ENCODE data around the gene DLG1.
A peak's percentile ranks its signal among the peaks of the same experiment; 100 is the strongest.
"Not testable (repeated sequence)": the region's sequence is repeated elsewhere in the genome, so short reads cannot be mapped to it uniquely, and the experiment has no call there.

Gene DLG1

GRCh38 chr3:197295871-197296270 is 2.5 kb downstream of the DLG1 start:
- H3K27me3 ChIP-seq (ENCODE audit: insufficient read depth, low read length): no peaks in the 10 kb centered on the region
- H3K4me3 ChIP-seq (ENCODE audit: low read length): peak overlapping the region; percentile 100
- peaks cover 2% of the 10 kb centered on the region for H3K9me3 ChIP-seq (ENCODE audit: low read length)
- H3K4me1 ChIP-seq (ENCODE audit: insufficient read depth, low read length): peaks cover 21% of the 10 kb centered on the region
- no peak overlapping the region for H2AFZ ChIP-seq (ENCODE audit: low read depth, low read length)
- peaks cover 51% of the 10 kb centered on the region for H3K36me3 ChIP-seq (ENCODE audit: insufficient read depth, low read length)

DNA sequence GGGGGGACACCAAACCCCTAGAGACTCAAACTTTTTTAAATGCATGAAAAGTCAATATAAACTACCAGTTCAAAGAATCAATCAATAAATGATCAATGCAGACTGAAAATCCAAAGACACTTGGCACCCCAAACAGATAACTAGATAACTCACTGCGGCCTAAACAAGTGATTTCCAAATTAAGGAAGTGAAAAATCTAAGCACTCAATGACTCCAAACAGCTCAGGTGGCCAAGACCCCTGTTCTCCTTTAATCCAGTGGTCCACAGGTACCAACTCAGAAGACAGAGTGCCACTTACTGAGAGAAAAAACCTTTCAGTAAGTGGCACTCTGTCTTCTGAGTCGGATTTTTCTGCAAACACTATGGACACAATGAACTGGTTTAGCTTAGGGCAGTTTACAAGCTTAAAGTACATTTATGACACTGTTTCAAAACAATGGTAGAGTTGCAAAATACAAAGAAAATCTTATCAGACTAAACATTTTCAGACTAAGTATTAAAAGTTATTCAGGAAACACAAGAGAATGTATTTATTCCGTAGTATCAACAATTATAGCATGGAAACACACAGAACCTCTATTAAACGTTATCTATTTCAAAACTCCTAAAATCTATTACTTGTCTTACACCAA is 4.7 kb downstream of the DLG1 start:
- Histone ChIP-seq H3K9me3 (ENCODE audit: low read length) (peaks cover 2% of the 10 kb centered on the region), H3K4me3 (ENCODE audit: low read length) (no peak overlapping the region), H2AFZ (ENCODE audit: low read depth, low read length) (no peak overlapping the region), H3K27me3 (ENCODE audit: insufficient read depth, low read length) (no peaks in the 10 kb centered on the region), H3K4me1 (ENCODE audit: insufficient read depth, low read length) (peaks cover 12% of the 10 kb centered on the region), H3K36me3 (ENCODE audit: insufficient read depth, low read length) (peaks cover 68% of the 10 kb centered on the region)

- H3K36me3 ChIP-seq (ENCODE audit: insufficient read depth, low read length): peaks cover 70% of the 10 kb centered on the region
- no peak overlapping the region for H3K4me3 ChIP-seq (ENCODE audit: low read length)
- H2AFZ ChIP-seq (ENCODE audit: low read depth, low read length): no peak overlapping the region
- peaks cover 10% of the 10 kb centered on the region for H3K4me1 ChIP-seq (ENCODE audit: insufficient read depth, low read length)
- H3K27me3 ChIP-seq (ENCODE audit: insufficient read depth, low read length): no peaks in the 10 kb centered on the region
- peaks cover 2% of the 10 kb centered on the region for H3K9me3 ChIP-seq (ENCODE audit: low read length)
Measured at GRCh38 chr3:197292648-197293047, 5.8 kb downstream of the DLG1 start.

DNA sequence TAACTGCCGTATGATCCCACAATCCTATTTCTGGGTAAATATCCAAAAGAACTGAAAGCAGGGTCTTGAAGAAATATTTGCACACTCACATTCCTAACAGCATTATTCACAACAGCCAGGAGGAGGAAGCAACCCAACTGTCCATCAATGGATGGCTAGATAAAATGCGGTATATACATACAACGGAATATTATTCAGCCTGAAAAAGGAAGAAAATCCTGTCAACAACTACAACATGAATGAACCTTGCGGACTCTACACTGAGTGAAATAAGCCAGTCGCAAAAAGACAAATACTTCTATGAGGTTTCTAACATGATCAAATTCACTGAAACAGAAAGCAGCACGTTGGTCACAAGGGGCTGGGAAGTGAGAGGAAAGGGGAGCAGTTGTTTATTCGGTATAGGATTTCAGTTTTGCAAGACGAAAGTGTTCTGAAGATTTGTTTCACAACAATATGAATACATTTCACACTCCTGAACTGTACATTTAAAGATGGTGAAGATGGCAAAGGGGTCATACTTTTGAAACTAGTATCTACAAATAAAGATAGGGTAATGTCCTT is 6.2 kb downstream of the DLG1 start:
- Histone ChIP-seq H3K27me3 (ENCODE audit: insufficient read depth, low read length) (no peaks in the 10 kb centered on the region), H3K36me3 (ENCODE audit: insufficient read depth, low read length) (peaks cover 75% of the 10 kb centered on the region), H3K4me1 (ENCODE audit: insufficient read depth, low read length) (peaks cover 10% of the 10 kb centered on the region), H3K9me3 (ENCODE audit: low read length) (peaks cover 2% of the 10 kb centered on the region), H3K4me3 (ENCODE audit: low read length) (no peak overlapping the region), H2AFZ (ENCODE audit: low read depth, low read length) (no peak overlapping the region)

DNA sequence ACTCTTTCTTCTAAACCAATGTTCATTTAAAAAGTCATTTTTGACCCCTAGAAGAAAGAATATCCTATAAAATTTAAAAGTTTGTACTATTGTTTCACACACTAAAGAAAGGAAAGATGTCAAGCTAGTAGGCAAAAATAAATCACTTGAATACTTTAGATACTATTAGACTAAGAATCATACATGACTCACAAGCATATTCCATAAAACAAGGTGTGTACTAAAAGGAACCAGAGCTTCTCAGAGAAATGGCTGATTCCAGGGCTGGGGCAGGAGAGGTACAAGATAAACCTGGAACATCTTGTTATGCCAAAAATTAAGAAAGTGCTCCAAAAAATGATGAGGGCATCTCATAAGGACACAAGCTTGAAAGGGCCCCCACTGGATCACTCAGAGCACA is 8.7 kb downstream of the DLG1 start:
- Histone ChIP-seq H3K36me3 (ENCODE audit: insufficient read depth, low read length) (peaks cover 79% of the 10 kb centered on the region), H3K27me3 (ENCODE audit: insufficient read depth, low read length) (no peaks in the 10 kb centered on the region), H2AFZ (ENCODE audit: low read depth, low read length) (no peak overlapping the region)

GRCh38 chr3:197286678-197287077 is 11.7 kb downstream of the DLG1 start:
- Histone ChIP-seq H3K36me3 (ENCODE audit: insufficient read depth, low read length) (peaks cover 72% of the 10 kb centered on the region), H3K4me1 (ENCODE audit: insufficient read depth, low read length) (no peaks in the 10 kb centered on the region), H3K27me3 (ENCODE audit: insufficient read depth, low read length) (no peaks in the 10 kb centered on the region), H3K4me3 (ENCODE audit: low read length) (no peak overlapping the region), H2AFZ (ENCODE audit: low read depth, low read length) (no peak overlapping the region), H3K9me3 (ENCODE audit: low read length) (peaks cover 14% of the 10 kb centered on the region)

More for the DNA sequence above, 8.7 kb downstream of the DLG1 start:
- Histone ChIP-seq H3K4me1 (ENCODE audit: insufficient read depth, low read length) (no peaks in the 10 kb centered on the region), H3K4me3 (ENCODE audit: low read length) (no peak overlapping the region), H3K9me3 (ENCODE audit: low read length) (peaks cover 14% of the 10 kb centered on the region)

GRCh38 chr3:197285557-197285956 is 12.9 kb downstream of the DLG1 start:
- Histone ChIP-seq H3K36me3 (ENCODE audit: insufficient read depth, low read length) (peaks cover 75% of the 10 kb centered on the region), H2AFZ (ENCODE audit: low read depth, low read length) (no peak overlapping the region), H3K27me3 (ENCODE audit: insufficient read depth, low read length) (no peaks in the 10 kb centered on the region), H3K4me1 (ENCODE audit: insufficient read depth, low read length) (no peaks in the 10 kb centered on the region), H3K9me3 (ENCODE audit: low read length) (peaks cover 20% of the 10 kb centered on the region), H3K4me3 (ENCODE audit: low read length) (no peak overlapping the region)

DNA sequence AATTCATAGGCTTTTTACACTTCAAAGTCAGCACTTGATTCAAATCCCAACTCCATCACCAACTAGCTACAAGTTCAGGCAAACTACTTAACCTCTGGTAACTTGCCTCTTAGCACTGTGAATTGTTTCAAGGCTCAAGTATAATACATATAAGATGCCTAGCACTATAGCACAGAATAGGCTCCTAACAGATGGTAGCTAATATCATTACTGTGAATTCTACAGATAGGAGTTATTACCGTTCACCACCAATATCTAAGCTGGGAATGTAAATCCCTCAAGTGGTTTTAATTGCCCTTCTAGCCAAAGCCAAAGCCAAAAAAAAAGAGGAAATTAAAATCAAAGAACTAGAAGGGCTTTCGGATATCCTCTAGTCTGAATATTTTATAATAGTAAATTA is 15.4 kb downstream of the DLG1 start:
- Histone ChIP-seq H3K27me3 (ENCODE audit: insufficient read depth, low read length) (no peaks in the 10 kb centered on the region), H3K4me3 (ENCODE audit: low read length) (no peak overlapping the region), H3K36me3 (ENCODE audit: insufficient read depth, low read length) (peaks cover 70% of the 10 kb centered on the region), H3K9me3 (ENCODE audit: low read length) (peaks cover 20% of the 10 kb centered on the region), H2AFZ (ENCODE audit: low read depth, low read length) (no peak overlapping the region), H3K4me1 (ENCODE audit: insufficient read depth, low read length) (no peaks in the 10 kb centered on the region)

DNA sequence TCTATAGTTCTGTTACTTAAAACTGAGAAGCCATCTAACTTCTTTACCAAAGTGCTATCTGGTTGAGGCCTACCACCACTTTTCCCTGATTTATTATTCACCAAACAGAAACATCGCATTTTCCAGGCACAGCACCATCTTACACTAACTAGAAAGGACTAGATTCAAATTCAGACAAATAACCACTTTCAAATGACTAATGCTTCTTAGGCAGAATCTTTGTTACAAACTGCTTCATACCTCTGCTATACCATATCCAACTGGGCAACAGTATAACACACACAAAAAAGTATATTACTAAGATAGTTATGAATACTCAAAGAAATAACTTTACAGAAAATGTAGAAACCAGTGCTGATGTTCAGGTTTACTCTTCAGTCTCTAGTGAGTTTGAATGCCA is 16.6 kb downstream of the DLG1 start:
- Histone ChIP-seq H3K4me1 (ENCODE audit: insufficient read depth, low read length) (no peaks in the 10 kb centered on the region), H3K9me3 (ENCODE audit: low read length) (peaks cover 18% of the 10 kb centered on the region), H3K27me3 (ENCODE audit: insufficient read depth, low read length) (no peaks in the 10 kb centered on the region), H3K36me3 (ENCODE audit: insufficient read depth, low read length) (peaks cover 71% of the 10 kb centered on the region), H3K4me3 (ENCODE audit: low read length) (no peak overlapping the region), H2AFZ (ENCODE audit: low read depth, low read length) (no peak overlapping the region)

GRCh38 chr3:197280156-197280555 is 18.3 kb downstream of the DLG1 start:
- Histone ChIP-seq H3K4me3 (ENCODE audit: low read length) (no peak overlapping the region), H3K27me3 (ENCODE audit: insufficient read depth, low read length) (no peaks in the 10 kb centered on the region), H3K36me3 (ENCODE audit: insufficient read depth, low read length) (peaks cover 68% of the 10 kb centered on the region), H3K9me3 (ENCODE audit: low read length) (peaks cover 8% of the 10 kb centered on the region), H3K4me1 (ENCODE audit: insufficient read depth, low read length) (no peaks in the 10 kb centered on the region), H2AFZ (ENCODE audit: low read depth, low read length) (no peak overlapping the region)

DNA sequence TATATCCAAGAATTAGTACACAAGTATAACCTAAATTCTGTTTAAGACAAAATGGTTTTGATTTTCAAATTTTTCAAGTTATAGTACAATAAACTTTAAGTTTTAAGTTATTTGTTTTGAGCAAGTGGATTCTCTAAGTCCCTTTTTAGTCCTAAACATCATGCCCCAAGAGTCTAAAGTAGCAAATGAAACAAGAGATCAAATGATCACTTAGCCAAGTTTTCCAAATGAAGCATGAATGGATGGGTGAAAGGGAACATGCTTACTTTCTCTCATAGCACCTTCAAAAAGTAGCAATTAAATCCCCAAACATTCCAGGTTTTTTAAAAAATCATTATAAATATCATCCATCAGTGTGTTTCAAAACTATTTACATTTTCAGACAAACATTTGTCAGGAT is 19.5 kb downstream of the DLG1 start:
- no peaks in the 10 kb centered on the region for H3K27me3 ChIP-seq (ENCODE audit: insufficient read depth, low read length)
- H3K4me3 ChIP-seq (ENCODE audit: low read length): no peak overlapping the region
- H3K9me3 ChIP-seq (ENCODE audit: low read length): peaks cover 8% of the 10 kb centered on the region
- H3K4me1 ChIP-seq (ENCODE audit: insufficient read depth, low read length): no peaks in the 10 kb centered on the region
- no peak overlapping the region for H2AFZ ChIP-seq (ENCODE audit: low read depth, low read length)
- H3K36me3 ChIP-seq (ENCODE audit: insufficient read depth, low read length): peaks cover 63% of the 10 kb centered on the region

DNA sequence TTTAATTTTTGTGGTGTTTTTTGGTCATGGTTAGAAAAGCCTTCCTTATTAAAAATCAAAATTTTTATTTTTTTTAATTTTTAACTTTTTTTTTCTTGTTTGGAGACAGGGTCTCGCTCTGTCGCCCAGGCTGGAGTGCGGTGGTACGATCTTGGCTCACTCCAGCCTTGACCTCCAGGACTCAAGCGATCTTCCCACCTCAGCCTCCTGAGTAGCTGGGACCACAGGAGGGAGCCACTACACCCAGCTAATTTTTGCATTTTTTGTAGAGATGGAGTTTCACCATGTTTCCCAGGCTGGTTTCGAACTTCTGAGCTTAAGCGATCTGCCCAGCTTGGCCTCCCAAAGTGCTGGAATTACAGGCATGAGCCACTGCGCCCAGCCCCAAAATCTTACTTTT is 21.6 kb downstream of the DLG1 start:
- not testable (repeated sequence) for H2AFZ ChIP-seq (ENCODE audit: low read depth, low read length); H3K4me3 ChIP-seq (ENCODE audit: low read length); H3K9me3 ChIP-seq (ENCODE audit: low read length); H3K4me1 ChIP-seq (ENCODE audit: insufficient read depth, low read length); H3K27me3 ChIP-seq (ENCODE audit: insufficient read depth, low read length)
- peaks cover 48% of the 10 kb centered on the region for H3K36me3 ChIP-seq (ENCODE audit: insufficient read depth, low read length)

DNA sequence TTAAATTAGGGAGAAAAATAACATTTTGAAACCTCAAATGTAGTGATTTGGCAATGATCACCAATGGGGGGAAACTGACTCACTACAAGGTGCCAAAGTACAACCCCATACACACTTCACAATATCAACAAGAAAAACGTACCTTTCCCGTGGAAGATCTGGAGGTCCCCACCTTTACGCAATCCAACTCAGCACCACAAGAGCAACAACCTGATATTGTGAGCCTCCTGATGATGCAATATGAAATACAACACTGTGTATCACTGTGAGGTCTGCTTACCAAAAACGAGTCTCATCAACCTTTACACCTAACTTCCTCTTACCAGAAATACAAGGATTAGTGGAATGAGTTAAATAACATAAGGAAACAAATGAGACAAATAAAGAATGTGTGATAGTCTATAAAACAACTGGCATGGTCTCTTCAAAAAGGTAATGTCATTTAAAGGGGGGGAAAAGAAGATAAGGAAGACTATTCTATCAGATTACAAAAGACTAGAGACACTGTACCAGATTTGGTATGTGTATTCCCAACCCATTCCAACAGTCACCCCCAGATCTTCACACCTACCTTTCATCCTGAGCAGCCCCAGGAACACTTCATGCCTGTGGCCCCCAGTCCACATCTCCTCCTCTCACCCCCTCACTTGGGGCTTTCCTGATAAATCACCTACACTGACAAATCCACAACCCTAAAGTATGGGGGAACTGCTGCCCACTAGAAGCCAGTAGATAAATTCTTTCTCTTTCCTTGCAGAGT is 27.7 kb downstream of the DLG1 start:
- Histone ChIP-seq H3K27me3 (ENCODE audit: insufficient read depth, low read length) (no peaks in the 10 kb centered on the region), H3K4me1 (ENCODE audit: insufficient read depth, low read length) (no peaks in the 10 kb centered on the region), H3K4me3 (ENCODE audit: low read length) (no peak overlapping the region), H3K9me3 (ENCODE audit: low read length) (peaks cover 5% of the 10 kb centered on the region), H3K36me3 (ENCODE audit: insufficient read depth, low read length) (peaks cover 14% of the 10 kb centered on the region), H2AFZ (ENCODE audit: low read depth, low read length) (no peak overlapping the region)
